NCI-H1417 (cell line): Measurements from ENCODE around the gene GALNT8.

Experiments
- DNase-seq, 3 experiments: peaks; one replicate each; lab custom pipeline; 2025; lab: John Stamatoyannopoulos, UW

GALNT8 gene

GRCh38 chr12:4796694-4797482 lies 76.7 kb downstream of the GALNT8 start:
- DNase-seq: no peak

GRCh38 chr12:4800555-4800954 lies 80.4 kb downstream of the GALNT8 start:
- DNase-seq: no peak

DNA sequence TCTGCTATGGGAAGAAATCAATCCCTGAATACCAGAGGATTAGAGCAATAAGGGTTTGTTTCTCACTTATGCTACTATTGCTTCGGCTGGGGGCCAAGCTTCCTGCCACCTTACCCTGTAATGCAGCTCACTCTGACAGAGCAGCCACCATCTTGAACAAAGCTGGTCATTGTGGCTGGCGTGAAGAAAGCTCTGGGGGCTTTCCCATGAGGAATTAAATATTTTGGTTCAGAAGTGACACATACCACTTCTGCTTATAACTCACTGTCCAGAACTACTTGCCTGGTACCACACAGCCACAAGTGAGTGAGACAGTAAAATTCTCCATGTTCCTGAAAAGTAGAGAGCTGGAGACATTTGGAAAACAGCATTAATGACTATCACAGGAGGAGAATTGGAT lies 82.6 kb downstream of the GALNT8 start:
- DNase-seq: no peak

DNA sequence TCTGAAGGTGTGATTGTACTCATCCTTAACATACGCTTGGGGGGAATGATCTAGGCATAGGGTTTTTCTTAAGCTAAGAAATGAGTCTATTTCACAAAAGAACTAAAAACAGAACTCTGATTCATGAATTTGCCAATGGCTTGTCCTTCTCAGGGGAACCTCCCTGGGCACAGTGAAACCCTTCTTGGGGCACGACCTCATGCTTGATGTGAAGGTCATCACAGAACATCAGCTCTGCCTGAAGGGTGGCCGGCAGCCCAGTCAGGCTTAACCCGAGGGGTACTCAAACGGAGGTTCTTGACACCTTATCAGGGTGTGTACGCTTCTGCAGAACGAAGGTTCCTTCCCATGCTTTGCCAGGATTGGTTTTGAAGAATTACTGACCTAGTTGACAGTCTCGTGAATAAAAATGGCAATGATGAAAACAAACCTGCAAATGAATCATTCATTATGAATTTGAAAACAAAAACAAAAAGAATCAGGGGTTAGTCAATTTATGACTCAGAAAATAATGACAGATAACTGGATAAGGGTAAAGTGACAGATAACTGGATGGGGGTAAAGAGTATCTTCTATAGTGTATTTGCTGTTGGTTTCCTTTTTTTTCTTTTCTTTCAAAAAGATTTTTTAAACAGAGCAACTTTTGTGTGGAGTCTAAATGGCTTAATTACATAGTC lies 86.4 kb downstream of the GALNT8 start:
- no peak for DNase-seq

DNA sequence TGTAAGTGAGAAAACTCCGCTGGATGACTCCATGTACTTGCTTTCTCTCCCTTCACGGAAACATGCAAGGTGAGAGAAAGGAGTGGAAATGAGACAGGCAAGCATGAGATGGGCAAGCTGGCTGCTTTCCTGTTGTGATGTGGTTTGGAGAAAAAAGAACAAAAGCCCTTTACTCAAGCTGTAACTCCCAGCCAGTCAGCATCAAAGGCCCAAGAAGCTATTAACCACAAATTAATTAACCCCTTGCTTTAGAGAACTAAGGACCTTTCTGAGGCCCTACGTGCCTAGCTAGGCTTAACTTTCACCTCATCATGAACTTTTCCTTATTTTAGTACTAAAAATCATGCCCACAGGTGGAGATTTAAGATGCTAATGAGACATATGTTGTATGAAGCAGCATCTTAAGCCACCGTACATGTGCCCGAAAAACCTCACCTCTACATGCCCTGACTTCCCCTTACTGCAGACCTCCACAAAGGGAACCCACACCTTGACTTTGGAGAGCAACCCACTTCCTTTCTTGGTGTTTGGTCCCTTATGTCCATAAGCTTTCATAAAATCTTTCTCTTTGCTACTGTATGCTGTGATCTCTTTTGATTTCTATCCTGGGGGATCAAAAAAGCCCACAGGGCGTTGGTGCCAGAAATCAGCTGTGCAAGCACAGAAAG lies 87.0 kb downstream of the GALNT8 start:
- peak in 1 of 3 experiments; percentile 17 for DNase-seq

GRCh38 chr12:4807813-4808212 lies 87.6 kb downstream of the GALNT8 start:
- no peak for DNase-seq

- peak; percentile 61 to 96 (median 95) for DNase-seq
These were observed 88.8 kb downstream of the GALNT8 start for GRCh38 chr12:4809013-4809448.

GRCh38 chr12:4809449-4810218 lies 89.4 kb downstream of the GALNT8 start:
- peak; percentile 26 to 89 (median 86) for DNase-seq

GRCh38 chr12:4810219-4810671 lies 90.0 kb downstream of the GALNT8 start:
- no peak for DNase-seq

GRCh38 chr12:4812624-4813327 lies 92.6 kb downstream of the GALNT8 start:
- no peak for DNase-seq

DNA sequence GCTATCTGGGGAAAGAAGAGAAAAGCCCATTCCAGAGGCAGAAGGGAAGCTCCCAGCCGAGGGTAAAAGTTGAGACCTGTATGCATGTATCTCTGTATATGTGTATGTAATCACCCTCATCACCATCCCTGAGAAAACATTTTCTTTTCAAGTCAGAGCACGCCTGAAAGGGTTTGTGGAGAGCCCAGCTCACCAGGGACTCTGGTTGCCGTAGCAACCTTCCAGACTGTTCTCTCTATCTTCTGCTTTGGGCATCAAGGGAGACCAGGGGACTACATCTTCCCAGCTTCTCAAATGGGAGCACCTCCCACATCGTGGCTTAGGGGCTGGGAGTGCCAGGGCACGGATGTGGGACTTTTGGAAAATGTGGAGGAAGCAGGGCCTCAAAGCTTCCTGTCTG lies 93.5 kb downstream of the GALNT8 start:
- peak; percentile 47 to 85 (median 83) for DNase-seq

DNA sequence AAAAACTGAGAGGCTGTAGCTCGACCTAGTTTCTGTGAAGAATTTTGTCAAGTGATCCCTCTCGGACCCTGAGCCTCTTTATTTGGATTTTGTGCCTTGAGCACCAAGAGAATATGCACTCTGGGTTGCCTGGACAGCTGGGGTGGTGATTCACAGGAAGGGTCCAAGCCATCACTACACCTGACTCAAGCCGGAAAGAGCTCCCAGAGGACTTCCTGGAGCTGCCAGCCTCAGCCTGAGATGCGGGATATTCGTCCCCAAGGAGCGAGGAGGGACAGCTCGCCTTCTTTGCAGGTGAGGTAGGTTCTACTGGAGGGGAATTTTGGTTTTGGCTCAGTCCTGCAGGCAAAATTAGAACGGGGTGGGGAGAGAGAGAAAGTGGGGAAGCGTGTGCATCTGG lies 94.3 kb downstream of the GALNT8 start:
- DNase-seq: peak in 1 of 3 experiments; percentile 19

- peak in 2 of 3 experiments; percentile 41 to 53 for DNase-seq
These were observed 96.7 kb downstream of the GALNT8 start for GRCh38 chr12:4816744-4817525.

DNA sequence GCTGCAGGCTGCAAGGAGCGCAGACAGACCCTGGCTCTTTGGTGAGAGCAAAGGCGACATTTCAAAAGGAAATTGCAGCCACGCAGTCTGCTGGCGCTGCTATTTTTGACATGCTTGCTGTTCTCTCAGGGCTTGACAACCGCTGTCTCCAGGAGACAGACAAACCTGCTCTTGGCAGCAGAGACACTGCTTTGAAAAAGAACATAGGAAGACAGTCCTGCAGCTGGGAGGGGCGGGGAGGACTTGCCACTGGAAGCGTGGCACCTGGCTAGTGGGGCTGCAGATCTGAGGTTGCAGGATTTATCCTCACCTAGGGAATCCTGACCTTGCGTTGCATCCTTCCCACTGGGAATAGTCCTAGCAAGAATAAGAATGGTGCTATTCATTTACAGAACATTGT lies 97.7 kb downstream of the GALNT8 start:
- DNase-seq: peak; percentile 65 to 89 (median 86)

- no peak for DNase-seq
These were observed 99.5 kb downstream of the GALNT8 start for GRCh38 chr12:4819654-4820053.

GRCh38 chr12:4820971-4821370 lies 100.8 kb downstream of the GALNT8 start:
- peak in 1 of 3 experiments; percentile 19 for DNase-seq
